Tongue (tissue), 1 donor: ENCODE measurements around the gene LLCFC1. TPM values are rescaled to one million over a fixed set of nuclear protein-coding genes. Genes with fewer than 3 reads are reported as not detected.

Experiments used
- total RNA-seq: library from RNA; depleted of rRNA; stranded (reverse); fragments of >200 nt; gene quantifications from one replicate; pipeline ENCODE4 v1.2.3, GENCODE V29; 2014

The LLCFC1 gene
- total RNA-seq, 1 donor from 2014 or later, result not detected

Other genes with a start within 250 kb of the LLCFC1 start
- gene PRSS1, start 190.0 kb upstream of the LLCFC1 start, total RNA-seq, result not detected
- not detected for gene PRSS2, start 168.5 kb upstream of the LLCFC1 start, total RNA-seq
- gene EPHB6, start 84.4 kb upstream of the LLCFC1 start, total RNA-seq, result 15.9 TPM
- gene TRPV6, start 53.7 kb upstream of the LLCFC1 start, total RNA-seq, result 0.82 TPM
- 0.21 TPM for gene TRPV5, start 5.7 kb upstream of the LLCFC1 start, total RNA-seq
- gene KEL, start 22.9 kb downstream of the LLCFC1 start, total RNA-seq, result 1.6 TPM
- gene OR9A2, start 87.6 kb downstream of the LLCFC1 start, total RNA-seq, result 0.41 TPM
- gene OR6V1, start 112.9 kb downstream of the LLCFC1 start, total RNA-seq, result not detected
- 11.3 TPM for gene PIP, start 192.6 kb downstream of the LLCFC1 start, total RNA-seq
- gene TAS2R39, start 243.9 kb downstream of the LLCFC1 start, total RNA-seq, result not detected